HG02623 (cell line): ENCODE data around the gene TBXA2R.
"Not testable (repeated sequence)": the region's sequence is repeated elsewhere in the genome, so short reads cannot be mapped to it uniquely, and the experiment has no call there.

Experiments used
- ATAC-seq: cut with Tn5 transposase; IDR thresholded peaks from one replicate; pipeline ENCODE4 v1.9.1; 2021; ENCODE audit warnings: moderate library complexity; ENCODE audit not compliant: unreplicated experiment

Gene TBXA2R

GRCh38 chr19:3606690-3607289 lies at the start of gene TBXA2R:
TBXA2R (minus strand) TSS chr19:3606875; CDS start chr19:3600634, 6,241 bp downstream.
- ATAC-seq = no peak

- no peak for ATAC-seq
Measured at GRCh38 chr19:3656073-3656746, 49.5 kb upstream of the TBXA2R start.

GRCh38 chr19:3655402-3656072 lies 48.9 kb upstream of the TBXA2R start:
- ATAC-seq = no peak

- no peak for ATAC-seq
Measured at GRCh38 chr19:3653865-3654513, 47.3 kb upstream of the TBXA2R start.

GRCh38 chr19:3653081-3653795 lies 46.6 kb upstream of the TBXA2R start:
- no peak for ATAC-seq

GRCh38 chr19:3652422-3652821 lies 45.7 kb upstream of the TBXA2R start:
- ATAC-seq = no peak

- no peak for ATAC-seq
Measured at GRCh38 chr19:3651684-3652083, 45.0 kb upstream of the TBXA2R start.

GRCh38 chr19:3649888-3650287 lies 43.2 kb upstream of the TBXA2R start:
- no peak for ATAC-seq

- no peak for ATAC-seq
Measured at GRCh38 chr19:3648037-3648905, 41.6 kb upstream of the TBXA2R start.

- ATAC-seq = not testable (repeated sequence)
Measured at GRCh38 chr19:3647102-3647501, 40.4 kb upstream of the TBXA2R start.

GRCh38 chr19:3646336-3647092 lies 39.8 kb upstream of the TBXA2R start:
- ATAC-seq = no peak

GRCh38 chr19:3645726-3646125 lies 39.1 kb upstream of the TBXA2R start:
- no peak for ATAC-seq

- ATAC-seq = no peak
Measured at GRCh38 chr19:3645067-3645396, 38.4 kb upstream of the TBXA2R start.

GRCh38 chr19:3644351-3645066 lies 37.8 kb upstream of the TBXA2R start:
- ATAC-seq = no peak

- no peak for ATAC-seq
Measured at GRCh38 chr19:3643674-3644313, 37.1 kb upstream of the TBXA2R start.

GRCh38 chr19:3642987-3643673 lies 36.5 kb upstream of the TBXA2R start:
- ATAC-seq = no peak

- ATAC-seq = no peak
Measured at GRCh38 chr19:3642296-3642695, 35.6 kb upstream of the TBXA2R start.
